GM23338 (cell line): Measurements from ENCODE around the gene GPR108.

Experiments used
- CREB1 ChIP-seq: fragments of 250-450 bp; sonication (Bioruptor Pico); IDR thresholded peaks from 2 replicates; pipeline ENCODE4 v1.5.0; 2020; ENCODE audit warnings: low read depth, mild to moderate bottlenecking, moderate library complexity
- CTCF ChIP-seq, 2 experiments: fragments of 200-600 bp in 1 of 2; sonication (generic) in 1 of 2; conservative IDR thresholded peaks; 2 replicates each; pipeline versions ENCODE4 v1.5.1 to v1.6.1; 2016 to 2017; ENCODE audit warnings: antibody characterized with exemption in 2 of 2, low read depth in 2 of 2, mild to moderate bottlenecking in 2 of 2, moderate library complexity in 1 of 2
- ETS1 ChIP-seq: IDR thresholded peaks from 2 replicates; pipeline ENCODE4 v1.6.1; 2016; ENCODE audit warnings: antibody characterized with exemption
- EZH2 ChIP-seq: fragments of 200-600 bp; sonication (generic); IDR thresholded peaks from one replicate; pipeline ENCODE4 v1.8.0; 2017; ENCODE audit warnings: antibody characterized with exemption, mild to moderate bottlenecking, low read depth; ENCODE audit not compliant: unreplicated experiment
- EZH2phosphoT487 ChIP-seq: fragments of 200-600 bp; sonication (generic); IDR thresholded peaks from one replicate; pipeline ENCODE4 v1.8.1; 2018; ENCODE audit warnings: antibody characterized with exemption; ENCODE audit not compliant: unreplicated experiment
- JUNB ChIP-seq: IDR thresholded peaks from one replicate; pipeline ENCODE4 v1.6.1; 2016; ENCODE audit warnings: antibody characterized with exemption; ENCODE audit not compliant: unreplicated experiment
- NANOG ChIP-seq: IDR thresholded peaks from 2 replicates; pipeline ENCODE4 v1.6.1; 2016; ENCODE audit warnings: antibody characterized with exemption, borderline replicate concordance
- POLR2AphosphoS5 ChIP-seq: IDR thresholded peaks from 2 replicates; pipeline ENCODE4 v1.6.1; 2016; ENCODE audit warnings: antibody characterized with exemption, low read depth
- REST ChIP-seq: IDR thresholded peaks from one replicate; pipeline ENCODE4 v1.6.1; 2018; ENCODE audit warnings: antibody characterized with exemption; ENCODE audit not compliant: unreplicated experiment
- STAT1 ChIP-seq: IDR thresholded peaks from one replicate; pipeline ENCODE4 v1.6.1; 2016; ENCODE audit warnings: antibody characterized with exemption; ENCODE audit not compliant: unreplicated experiment
- ZNF114 ChIP-seq: fragments of 250-450 bp; sonication (Bioruptor Pico); IDR thresholded peaks from 2 replicates; pipeline ENCODE4 v1.5.0; 2020; ENCODE audit warnings: mild to moderate bottlenecking, moderate library complexity
- ZNF331 ChIP-seq: fragments of 250-450 bp; sonication (Bioruptor Pico); IDR thresholded peaks from 2 replicates; pipeline ENCODE4 v1.5.0; 2020; ENCODE audit warnings: low read depth, mild to moderate bottlenecking, moderate library complexity
- ZNF462 ChIP-seq: fragments of 250-450 bp; sonication (Bioruptor Pico); IDR thresholded peaks from 2 replicates; pipeline ENCODE4 v1.5.0; 2020; ENCODE audit warnings: mild to moderate bottlenecking, moderate library complexity

GRCh38 chr19:6692027-6692426 is 45.4 kb downstream of the GPR108 start:
- TF ChIP-seq CTCF (conservative IDR thresholded peaks at IDR 0.05; ENCODE audit: low read depth in 2 of 2) (no peak), POLR2AphosphoS5 (no peak), CREB1 (CRISPR knock-in tag) (no peak), JUNB (no peak), EZH2phosphoT487 (no peak), EZH2 (no peak), ZNF331 (CRISPR knock-in tag) (no peak), REST (no peak), ETS1 (no peak), NANOG (no peak), STAT1 (no peak), ZNF462 (CRISPR knock-in tag) (no peak), ZNF114 (CRISPR knock-in tag) (no peak)
